Vagina (tissue), 2 donors: ENCODE data around the gene IMMP2L. TPM values are rescaled to one million over a fixed set of nuclear protein-coding genes. Genes with fewer than 3 reads are reported as not detected.

Experiments
- DNase-seq, 2 donors: peaks; one replicate each; pipeline ENCODE4 v3.0.0-alpha.2; 2017; ENCODE audit errors: extremely low spot score in 2 of 2
- H3K27ac ChIP-seq: fragments of 200-600 bp; sonication (generic); one replicate; pipeline ENCODE4 v1.5.1; 2019
- H3K27me3 ChIP-seq: fragments of 200-600 bp; sonication (generic); one replicate; pipeline ENCODE4 v1.5.1; 2019
- H3K36me3 ChIP-seq, 2 donors: fragments of 200-600 bp; sonication (generic); one replicate each; pipeline ENCODE4 v1.5.1; 2017 to 2019
- H3K4me1 ChIP-seq: fragments of 200-600 bp; sonication (generic); one replicate; pipeline ENCODE4 v1.5.1; 2019
- H3K4me3 ChIP-seq, 2 donors: fragments of 200-600 bp; sonication (generic); 1 replicate in 1 of 2; 2 replicates in 1 of 2; pipeline ENCODE4 v1.5.1; 2016 to 2019
- H3K9me3 ChIP-seq: fragments of 200-600 bp; sonication (generic); one replicate; pipeline ENCODE4 v1.5.1; 2019
- POLR2A ChIP-seq, 2 donors: fragments of 450-650 bp; IDR thresholded peaks; one replicate each; pipeline ENCODE4 v1.6.1; 2017; ENCODE audit warnings: antibody characterized with exemption in 2 of 2, mild to moderate bottlenecking in 2 of 2, moderate library complexity in 2 of 2
- POLR2AphosphoS5 ChIP-seq, 2 donors: sonication (generic); formaldehyde crosslinking; IDR thresholded peaks; one replicate each; pipeline ENCODE4 v1.9.0; 2017; ENCODE audit warnings: antibody characterized with exemption in 2 of 2, mild to moderate bottlenecking in 2 of 2, low read depth in 1 of 2; ENCODE audit not compliant: insufficient read depth in 1 of 2
- intact Hi-C: fragments of 100-400 bp; cut with DNase I; formaldehyde crosslinking; loops from one replicate; pipeline ENCODE4 v1.15.1; 2023
- total RNA-seq: library from RNA; depleted of rRNA; stranded (reverse); fragments of >200 nt; gene quantifications from one replicate; pipeline ENCODE4 v1.2.3, GENCODE V29; 2016
- TF ChIP-seq, protein P1 (sequence below), 3 experiments: fragments of 450-650 bp in 2 of 3; fragments of 200-600 bp in 1 of 3; sonication (generic) in 1 of 3; IDR thresholded peaks; one replicate each; pipeline ENCODE4 v1.5.1; 2017 to 2019; ENCODE audit warnings: antibody characterized with exemption in 3 of 3, mild to moderate bottlenecking in 2 of 3, moderate library complexity in 2 of 3

The IMMP2L gene
- total RNA-seq, 1 donor from 2014 or later: 13.3 TPM

DNA sequence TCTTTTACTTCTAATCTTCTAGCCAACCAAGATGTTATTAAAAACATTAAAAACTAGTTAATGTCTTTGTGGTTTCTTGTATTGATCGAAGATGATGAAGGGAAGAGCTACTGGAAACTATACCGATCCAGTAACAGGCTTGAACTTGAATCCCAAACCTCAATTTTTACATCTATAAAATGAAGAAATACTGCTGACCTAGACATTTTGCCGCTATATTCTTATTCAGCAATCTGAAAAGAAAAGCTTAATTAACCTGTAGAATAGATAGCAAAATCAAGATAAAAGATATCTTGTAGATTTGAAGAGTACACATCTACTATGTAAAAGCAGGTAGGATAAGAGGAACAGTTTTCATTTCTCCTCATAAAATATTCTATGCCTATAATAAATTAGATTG is 797.4 kb downstream of the IMMP2L start:
- Histone ChIP-seq H3K36me3 (no peaks in the 10 kb centered on the region), H3K9me3 (no peaks in the 10 kb centered on the region), H3K4me3 (no peak overlapping the region), H3K4me1 (no peaks in the 10 kb centered on the region), H3K27ac (no peak overlapping the region), H3K27me3 (no peaks in the 10 kb centered on the region)
- intact Hi-C loops: no loop called here
- TF ChIP-seq POLR2A (IDR thresholded peaks at IDR 0.05): no peak
- no peak for TF ChIP-seq POLR2AphosphoS5 (IDR thresholded peaks at IDR 0.05; ENCODE audit: insufficient read depth in 1 of 2, low read depth in 1 of 2)
- TF ChIP-seq, protein P1, sequence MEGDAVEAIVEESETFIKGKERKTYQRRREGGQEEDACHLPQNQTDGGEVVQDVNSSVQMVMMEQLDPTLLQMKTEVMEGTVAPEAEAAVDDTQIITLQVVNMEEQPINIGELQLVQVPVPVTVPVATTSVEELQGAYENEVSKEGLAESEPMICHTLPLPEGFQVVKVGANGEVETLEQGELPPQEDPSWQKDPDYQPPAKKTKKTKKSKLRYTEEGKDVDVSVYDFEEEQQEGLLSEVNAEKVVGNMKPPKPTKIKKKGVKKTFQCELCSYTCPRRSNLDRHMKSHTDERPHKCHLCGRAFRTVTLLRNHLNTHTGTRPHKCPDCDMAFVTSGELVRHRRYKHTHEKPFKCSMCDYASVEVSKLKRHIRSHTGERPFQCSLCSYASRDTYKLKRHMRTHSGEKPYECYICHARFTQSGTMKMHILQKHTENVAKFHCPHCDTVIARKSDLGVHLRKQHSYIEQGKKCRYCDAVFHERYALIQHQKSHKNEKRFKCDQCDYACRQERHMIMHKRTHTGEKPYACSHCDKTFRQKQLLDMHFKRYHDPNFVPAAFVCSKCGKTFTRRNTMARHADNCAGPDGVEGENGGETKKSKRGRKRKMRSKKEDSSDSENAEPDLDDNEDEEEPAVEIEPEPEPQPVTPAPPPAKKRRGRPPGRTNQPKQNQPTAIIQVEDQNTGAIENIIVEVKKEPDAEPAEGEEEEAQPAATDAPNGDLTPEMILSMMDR (IDR thresholded peaks at IDR 0.05): no peak
- no peak for DNase-seq

GRCh38 chr7:110762546-110763225 is 799.6 kb downstream of the IMMP2L start:
- Histone ChIP-seq H3K9me3 (no peaks in the 10 kb centered on the region), H3K4me3 (no peak overlapping the region), H3K36me3 (no peaks in the 10 kb centered on the region), H3K27ac (no peak overlapping the region), H3K27me3 (no peaks in the 10 kb centered on the region), H3K4me1 (no peaks in the 10 kb centered on the region)
- TF ChIP-seq, protein P1 (IDR thresholded peaks at IDR 0.05): no peak
- TF ChIP-seq POLR2A (IDR thresholded peaks at IDR 0.05): no peak
- no peak for TF ChIP-seq POLR2AphosphoS5 (IDR thresholded peaks at IDR 0.05; ENCODE audit: insufficient read depth in 1 of 2, low read depth in 1 of 2)
- DNase-seq: no peak
- intact Hi-C loops: no loop called here

- Histone ChIP-seq H3K9me3 (no peaks in the 10 kb centered on the region), H3K4me1 (no peaks in the 10 kb centered on the region), H3K4me3 (no peak overlapping the region), H3K36me3 (no peaks in the 10 kb centered on the region), H3K27me3 (no peaks in the 10 kb centered on the region), H3K27ac (no peak overlapping the region)
- no peak for DNase-seq
- intact Hi-C loops: no loop called here
- TF ChIP-seq POLR2A (IDR thresholded peaks at IDR 0.05) (no peak), POLR2AphosphoS5 (IDR thresholded peaks at IDR 0.05; ENCODE audit: insufficient read depth in 1 of 2, low read depth in 1 of 2) (no peak)
- TF ChIP-seq, protein P1 (IDR thresholded peaks at IDR 0.05): no peak
These were observed 802.0 kb downstream of the IMMP2L start for GRCh38 chr7:110760341-110760740.

DNA sequence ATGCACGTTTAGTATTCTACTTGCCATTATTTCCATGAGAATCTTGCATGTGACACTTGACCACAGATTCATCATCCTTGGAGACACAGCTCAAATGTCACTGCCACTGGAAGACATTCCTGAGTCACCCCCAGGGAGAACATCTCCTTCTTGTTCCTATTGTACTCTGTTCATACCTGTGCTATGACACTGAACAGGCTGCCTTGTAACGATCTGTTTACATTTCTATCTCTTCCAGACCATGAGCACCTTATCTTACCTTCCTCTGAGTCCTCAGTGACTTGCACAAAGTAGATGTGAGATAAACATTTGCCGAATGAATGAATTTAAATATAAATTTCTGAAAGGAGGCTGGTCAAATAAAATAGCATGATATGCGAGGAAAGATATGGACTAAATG is 803.2 kb downstream of the IMMP2L start:
- H3K27me3 ChIP-seq: no peaks in the 10 kb centered on the region

GRCh38 chr7:110754649-110755048 is 807.6 kb downstream of the IMMP2L start:
- no peak for TF ChIP-seq POLR2A (IDR thresholded peaks at IDR 0.05)
- TF ChIP-seq, protein P1 (IDR thresholded peaks at IDR 0.05): no peak
- no peak for TF ChIP-seq POLR2AphosphoS5 (IDR thresholded peaks at IDR 0.05; ENCODE audit: insufficient read depth in 1 of 2, low read depth in 1 of 2)
- H3K4me1 ChIP-seq: no peaks in the 10 kb centered on the region
- DNase-seq: no peak
- no peak overlapping the region for H3K4me3 ChIP-seq
- H3K36me3 ChIP-seq: no peaks in the 10 kb centered on the region
- H3K9me3 ChIP-seq: no peaks in the 10 kb centered on the region
- H3K27me3 ChIP-seq: no peaks in the 10 kb centered on the region
- no peak overlapping the region for H3K27ac ChIP-seq
- intact Hi-C loops: no loop called here

More for the DNA sequence above, 803.2 kb downstream of the IMMP2L start:
- TF ChIP-seq POLR2A (IDR thresholded peaks at IDR 0.05) (no peak), POLR2AphosphoS5 (IDR thresholded peaks at IDR 0.05; ENCODE audit: insufficient read depth in 1 of 2, low read depth in 1 of 2) (no peak)
- TF ChIP-seq, protein P1 (IDR thresholded peaks at IDR 0.05): no peak
- no peak for DNase-seq
- Histone ChIP-seq H3K36me3 (no peaks in the 10 kb centered on the region), H3K4me1 (no peaks in the 10 kb centered on the region), H3K4me3 (no peak overlapping the region), H3K27ac (no peak overlapping the region), H3K9me3 (no peaks in the 10 kb centered on the region)
- intact Hi-C loops: no loop called here
